ENCODE data around the gene C1orf74. TPM values are rescaled to one million over a fixed set of nuclear protein-coding genes. Genes with fewer than 3 reads are reported as not detected.

Gene C1orf74
- polyA plus RNA-seq, 2 of the 4 experiments (the other 2 are of a cell fraction): 2.4 to 3.3 TPM

- no peak for TF ChIP-seq PHF8 (IDR thresholded peaks at IDR 0.05; ENCODE audit: borderline replicate concordance, low read depth)
- TF ChIP-seq CBX2 (IDR thresholded peaks at IDR 0.05; ENCODE audit: borderline replicate concordance, low read depth): no peak
- TF ChIP-seq ZFP36 (IDR thresholded peaks at IDR 0.05; ENCODE audit: borderline replicate concordance, partially characterized antibody): no peak
These were observed 21.8 kb upstream of the C1orf74 start, which contains the start of gene IRF6 (continued) for GRCh38 chr1:209805875-209806760.

DNA sequence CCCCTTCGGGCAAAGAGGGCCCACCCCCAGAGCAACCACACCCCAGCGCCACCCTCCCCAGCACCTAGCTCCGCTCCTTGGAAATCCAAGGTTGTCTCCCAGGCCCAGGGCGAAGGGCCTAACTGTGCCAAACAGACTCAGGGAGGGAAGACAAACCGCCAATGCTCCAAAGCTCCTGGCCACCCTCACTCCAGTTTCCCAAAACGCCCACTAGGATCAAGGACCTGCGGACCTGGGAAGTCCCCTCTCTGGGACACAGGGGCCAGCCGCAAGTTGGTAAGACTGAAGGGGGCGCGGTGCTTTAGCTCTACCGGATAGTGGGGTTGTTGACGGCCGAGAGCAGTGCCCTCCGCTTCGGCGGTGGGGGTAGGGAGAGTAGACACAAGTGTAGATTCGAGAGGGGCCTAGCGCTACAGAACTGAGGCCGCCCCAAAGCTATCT, 21.0 kb upstream of the C1orf74 start:
- Histone ChIP-seq H3K4me1 (peaks cover 10% of the 10 kb centered on the region), H3K4me3 (no peak overlapping the region), H3K9me3 (no peaks in the 10 kb centered on the region), H3K4me2 (no peak overlapping the region), H3K27ac (no peak overlapping the region)
- POLR2A ChIA-PET: no interaction called here
- DNase-seq (ENCODE audit: low read depth in 1 of 2, low spot score in 1 of 2): no peak
- no peak for TF ChIP-seq RCOR1 (IDR thresholded peaks at IDR 0.05; ENCODE audit: low read depth, low read length)
- no peak for TF ChIP-seq SMC3 (IDR thresholded peaks at IDR 0.05)
- TF ChIP-seq MYC (IDR thresholded peaks at IDR 0.05; ENCODE audit: borderline replicate concordance, low read length): no peak
- no peak for TF ChIP-seq RARB (CRISPR knock-in tag; IDR thresholded peaks at IDR 0.05)
- TF ChIP-seq, protein P1, sequence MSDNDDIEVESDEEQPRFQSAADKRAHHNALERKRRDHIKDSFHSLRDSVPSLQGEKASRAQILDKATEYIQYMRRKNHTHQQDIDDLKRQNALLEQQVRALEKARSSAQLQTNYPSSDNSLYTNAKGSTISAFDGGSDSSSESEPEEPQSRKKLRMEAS (IDR thresholded peaks at IDR 0.05): no peak
- no peak for TF ChIP-seq EHF (CRISPR knock-in tag; IDR thresholded peaks at IDR 0.05)
- no peak for TF ChIP-seq CBX2 (IDR thresholded peaks at IDR 0.05; ENCODE audit: borderline replicate concordance, low read depth)
- TF ChIP-seq, protein P2, sequence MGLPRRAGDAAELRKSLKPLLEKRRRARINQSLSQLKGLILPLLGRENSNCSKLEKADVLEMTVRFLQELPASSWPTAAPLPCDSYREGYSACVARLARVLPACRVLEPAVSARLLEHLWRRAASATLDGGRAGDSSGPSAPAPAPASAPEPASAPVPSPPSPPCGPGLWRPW (IDR thresholded peaks at IDR 0.05): no peak
- TF ChIP-seq RFX5 (IDR thresholded peaks at IDR 0.05): no peak
- TF ChIP-seq EP300 (IDR thresholded peaks at IDR 0.05): no peak
- no peak for TF ChIP-seq NPAS2 (CRISPR knock-in tag; IDR thresholded peaks at IDR 0.05; ENCODE audit: borderline replicate concordance)
- no peak for TF ChIP-seq RAD21 (conservative IDR thresholded peaks at IDR 0.05 in 1 of 2, IDR thresholded peaks at IDR 0.05 in 1 of 2)
- TF ChIP-seq TP53 (CRISPR knock-in tag; IDR thresholded peaks at IDR 0.05): no peak
- FAIRE-seq: no peak
- ATAC-seq: no peak
- CTCF ChIA-PET: interaction anchor here (2.5 kb wide), 1 partner anchor 18 kb away, joined by 11 read pairs; no protein-coding TSS in a partner anchor
- 90% methylated on average over 8 of the region's 19 CpGs for WGBS (ENCODE audit: missing lambda C conversion rate)

GRCh38 chr1:209803568-209803967, 19.2 kb upstream of the C1orf74 start:
- H3K4me3 ChIP-seq: no peak overlapping the region
- POLR2A ChIA-PET: no interaction called here
- no peak overlapping the region for H3K27ac ChIP-seq
- no peak overlapping the region for H3K4me2 ChIP-seq
- ATAC-seq (no peak), FAIRE-seq (no peak), DNase-seq (ENCODE audit: low read depth in 1 of 2, low spot score in 1 of 2) (no peak)
- CTCF ChIA-PET: interaction anchor here (2.0 kb wide), 1 partner anchor 20 kb away, joined by 12 read pairs; no protein-coding TSS in a partner anchor
- peaks cover 10% of the 10 kb centered on the region for H3K4me1 ChIP-seq
- TF ChIP-seq ZSCAN20 (CRISPR knock-in tag; IDR thresholded peaks at IDR 0.05): no peak
- TF ChIP-seq KDM5A (IDR thresholded peaks at IDR 0.05): no peak
- TF ChIP-seq NFE2L2 (conservative IDR thresholded peaks at IDR 0.05; ENCODE audit: low read length): no peak
- no peak for TF ChIP-seq TP53 (CRISPR knock-in tag; IDR thresholded peaks at IDR 0.05)
- TF ChIP-seq EHMT2 (IDR thresholded peaks at IDR 0.05; ENCODE audit: low read depth): no peak
- TF ChIP-seq TFCP2L1 (CRISPR knock-in tag; IDR thresholded peaks at IDR 0.05): no peak
- TF ChIP-seq, protein P1 (IDR thresholded peaks at IDR 0.05): no peak
- TF ChIP-seq ZFP36 (IDR thresholded peaks at IDR 0.05; ENCODE audit: borderline replicate concordance, partially characterized antibody): no peak
- TF ChIP-seq ZC3H11A (IDR thresholded peaks at IDR 0.05): no peak
- TF ChIP-seq HOXB13 (CRISPR knock-in tag; IDR thresholded peaks at IDR 0.05; ENCODE audit: low read depth): no peak
- H3K9me3 ChIP-seq: no peaks in the 10 kb centered on the region
- WGBS (ENCODE audit: missing lambda C conversion rate): 55% methylated on average over 1 of the region's 1 CpG
